ENCODE measurements around the gene CFAP206. TPM values are rescaled to one million over a fixed set of nuclear protein-coding genes. Genes with fewer than 3 reads are reported as not detected.
A peak's percentile ranks its signal among the peaks of the same experiment; 100 is the strongest.

The CFAP206 gene
- total and polyA plus RNA-seq, 2 experiments from 2014 or later, result not detected

- Histone ChIP-seq H3K27ac (ENCODE audit: low read depth) (no peak overlapping the region), H3K79me2 (replicated peaks; ENCODE audit: insufficient read depth) (no peaks in the 10 kb centered on the region), H4K20me1 (replicated peaks; ENCODE audit: insufficient read depth) (no peaks in the 10 kb centered on the region), H3K9me2 (ENCODE audit: insufficient read depth) (no peaks in the 10 kb centered on the region), H3F3A (replicated peaks; ENCODE audit: low read depth) (no peaks in the 10 kb centered on the region), H3K4me1 (ENCODE audit: insufficient read depth) (no peaks in the 10 kb centered on the region), H3K36me3 (ENCODE audit: insufficient read depth) (no peaks in the 10 kb centered on the region), H3K4me2 (no peak overlapping the region), H3K4me3 (no peak overlapping the region), H2AFZ (no peak overlapping the region), H3K27me3 (ENCODE audit: insufficient read depth) (no peaks in the 10 kb centered on the region)
- DNase-seq (ENCODE audit: low spot score) (peak; percentile 12), ATAC-seq (no peak)
- Mint-ChIP-seq H3K9me3 (no peaks in the 10 kb centered on the region), H3K4me3 (no peak overlapping the region), H3K27ac (no peak overlapping the region), H3K27me3 (ENCODE audit: insufficient read depth, low read depth, poor library complexity) (peaks cover 2% of the 10 kb centered on the region), H3K36me3 (ENCODE audit: low read depth) (no peaks in the 10 kb centered on the region), H3K4me1 (peaks cover 3% of the 10 kb centered on the region; the same call in 1 of the 3 replicates)
- TF ChIP-seq JUNB (IDR thresholded peaks at IDR 0.05; ENCODE audit: unreplicated experiment), result no peak
- no peak for TF ChIP-seq STAT1 (IDR thresholded peaks at IDR 0.05; ENCODE audit: unreplicated experiment)
- no peak for TF ChIP-seq EZH2 (IDR thresholded peaks at IDR 0.05; ENCODE audit: low read depth, unreplicated experiment)
- TF ChIP-seq EZH2phosphoT487 (IDR thresholded peaks at IDR 0.05; ENCODE audit: unreplicated experiment), result no peak
- TF ChIP-seq ETS1 (IDR thresholded peaks at IDR 0.05), result no peak
- no peak for TF ChIP-seq ZNF331 (CRISPR knock-in tag; IDR thresholded peaks at IDR 0.05; ENCODE audit: low read depth)
- TF ChIP-seq NANOG (IDR thresholded peaks at IDR 0.05; ENCODE audit: borderline replicate concordance), result no peak
- TF ChIP-seq CREB1 (CRISPR knock-in tag; IDR thresholded peaks at IDR 0.05; ENCODE audit: low read depth), result no peak
- TF ChIP-seq CTCF (conservative IDR thresholded peaks at IDR 0.05; ENCODE audit: low read depth in 2 of 2), result no peak
- TF ChIP-seq REST (IDR thresholded peaks at IDR 0.05; ENCODE audit: unreplicated experiment), result no peak
- TF ChIP-seq ZNF462 (CRISPR knock-in tag; IDR thresholded peaks at IDR 0.05), result no peak
- TF ChIP-seq POLR2AphosphoS5 (IDR thresholded peaks at IDR 0.05; ENCODE audit: low read depth), result no peak
- no peak for TF ChIP-seq ZNF114 (CRISPR knock-in tag; IDR thresholded peaks at IDR 0.05)
These were observed 22.7 kb downstream of the CFAP206 start for GRCh38 chr6:87430499-87430898.
